PC-9 (cell line): Measurements from ENCODE around the gene USP36. TPM values are rescaled to one million over a fixed set of nuclear protein-coding genes. Genes with fewer than 3 reads are reported as not detected.

ENCODE experiments used
- BruUV-seq: library from RNA; stranded (reverse); fragments of 400-500 nt; replicated peaks from 2 replicates; lab custom pipeline; 2021; lab: Mats Ljungman, UMichigan
- CTCF ChIA-PET: fragments of 300-600 bp; sonication (Branson Sonifier 250); formaldehyde crosslinking; loops from one replicate; lab custom pipeline; 2022; ENCODE audit warnings: antibody characterized with exemption; lab: Charles Lee
- POLR2A ChIA-PET: fragments of 300-600 bp; sonication (Branson Sonifier 250); formaldehyde crosslinking; loops from one replicate; lab custom pipeline; 2022; ENCODE audit warnings: antibody characterized with exemption; ENCODE audit not compliant: unreplicated experiment; lab: Charles Lee
- DNase-seq, 2 experiments: peaks; one replicate each; pipeline versions ENCODE4 v3.0.0 to v3.0.0-alpha.2; 2015 to 2022; ENCODE audit warnings: mixed read lengths in 1 of 2
- H2AFZ ChIP-seq: fragments of 200-600 bp; sonication (generic); 2 replicates; pipeline ENCODE4 v1.8.1; 2017; ENCODE audit warnings: antibody characterized with exemption
- H3F3A ChIP-seq: fragments of 200-600 bp; sonication (generic); 2 replicates; pipeline ENCODE4 v1.8.1; 2017; ENCODE audit warnings: antibody characterized with exemption, mild to moderate bottlenecking, low read depth; ENCODE audit not compliant: insufficient read depth
- H3K27ac ChIP-seq: fragments of 200-600 bp; sonication (generic); 2 replicates; pipeline ENCODE4 v1.6.1; 2016; ENCODE audit warnings: mixed run types
- H3K27me3 ChIP-seq: fragments of 200-600 bp; sonication (generic); 2 replicates; pipeline ENCODE4 v1.6.1; 2016; ENCODE audit warnings: low read depth, mixed run types; ENCODE audit not compliant: insufficient read depth
- H3K36me3 ChIP-seq: fragments of 200-600 bp; sonication (generic); 2 replicates; pipeline ENCODE4 v1.6.1; 2016; ENCODE audit warnings: low read depth, mixed run types
- H3K4me1 ChIP-seq: fragments of 200-600 bp; sonication (generic); replicated peaks from 2 replicates; pipeline ENCODE4 v1.6.1; 2016; ENCODE audit warnings: mixed run types; ENCODE audit not compliant: insufficient read depth
- H3K4me2 ChIP-seq: fragments of 200-600 bp; sonication (generic); 2 replicates; pipeline ENCODE4 v1.6.1; 2017; ENCODE audit warnings: mixed run types
- H3K4me3 ChIP-seq: fragments of 200-600 bp; sonication (generic); 2 replicates; pipeline ENCODE4 v1.6.1; 2016; ENCODE audit warnings: mixed run types
- H3K79me2 ChIP-seq: fragments of 200-600 bp; sonication (generic); 2 replicates; pipeline ENCODE4 v1.6.1; 2017; ENCODE audit warnings: low read depth, mixed run types
- H3K9me2 ChIP-seq: fragments of 200-600 bp; sonication (generic); 2 replicates; pipeline ENCODE4 v1.8.1; 2017; ENCODE audit warnings: mild to moderate bottlenecking; ENCODE audit not compliant: insufficient read depth
- H3K9me3 ChIP-seq: fragments of 200-600 bp; sonication (generic); 2 replicates; pipeline ENCODE4 v1.8.1; 2016; ENCODE audit warnings: low read depth; ENCODE audit not compliant: insufficient read depth
- H4K20me1 ChIP-seq: fragments of 200-600 bp; sonication (generic); 2 replicates; pipeline ENCODE4 v1.8.1; 2017; ENCODE audit not compliant: insufficient read depth
- EZH2 ChIP-seq: fragments of 200-600 bp; sonication (generic); IDR thresholded peaks from 2 replicates; pipeline ENCODE4 v1.8.0; 2017; ENCODE audit warnings: antibody characterized with exemption, low read depth
- intact Hi-C: fragments of 100-400 bp; cut with micrococcal nuclease; formaldehyde crosslinking; loops from one replicate; pipeline ENCODE4 v1.10.0; 2022; ENCODE audit not compliant: unreplicated experiment
- total RNA-seq: library from RNA; stranded (reverse); gene quantifications from 2 replicates; pipeline ENCODE4 v1.2.3, GENCODE V29; 2021
- TF ChIP-seq, protein P1 (sequence below): fragments of 200-600 bp; sonication (generic); conservative IDR thresholded peaks from 2 replicates; pipeline ENCODE4 v1.6.1; 2017; ENCODE audit warnings: mixed run types, antibody characterized with exemption, mild to moderate bottlenecking, moderate library complexity

USP36 gene
- total RNA-seq, 1 experiment from 2014 or later, result 46.2 TPM

DNA sequence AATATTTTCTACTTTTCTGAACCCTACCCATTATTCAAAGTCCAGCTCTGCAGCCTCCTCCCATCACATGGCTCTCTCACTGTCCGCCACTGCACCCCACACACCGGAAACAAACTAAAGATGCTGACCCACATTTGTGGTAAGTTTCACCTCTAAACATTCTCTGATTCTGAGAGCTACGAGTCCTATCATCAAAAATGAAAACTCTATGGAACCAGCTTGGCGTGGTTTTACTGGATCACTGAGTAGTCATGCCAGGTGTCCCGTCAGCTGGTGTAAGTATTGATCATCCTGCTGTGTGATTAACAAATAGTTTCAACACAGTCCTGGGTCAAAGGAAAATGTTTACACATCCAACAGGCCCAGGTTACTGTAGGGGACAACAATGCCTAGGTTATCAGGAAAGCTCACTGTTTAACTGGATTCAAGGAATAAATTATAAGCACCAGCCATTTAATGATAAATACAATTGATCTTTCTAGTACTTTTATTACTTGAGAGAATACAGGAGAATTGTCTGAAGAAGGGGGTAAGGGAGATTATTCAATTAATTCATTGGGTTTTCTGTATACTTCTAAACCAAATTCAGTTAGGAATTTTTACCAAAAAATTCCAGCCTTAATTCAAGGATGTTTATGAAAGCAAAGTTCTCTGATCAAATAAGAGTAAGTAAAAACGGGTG is 92.4 kb downstream of the USP36 start:
- peaks cover 12% of the 10 kb centered on the region; the same call in 1 of the 2 replicates for H3F3A ChIP-seq
- 0 out of 2 replicates have a peak overlapping the region, but pooled peaks have one; percentile 26 for H3K27ac ChIP-seq
- CTCF ChIA-PET, result no interaction called here
- H3K4me3 ChIP-seq, result no peak overlapping the region
- peaks cover 16% of the 10 kb centered on the region for H3K4me1 ChIP-seq
- H4K20me1 ChIP-seq, result no peaks in the 10 kb centered on the region
- no peaks in the 10 kb centered on the region for H3K9me2 ChIP-seq
- POLR2A ChIA-PET, result interaction anchor here (0.7 to 0.8 kb wide), 2 partner anchors 8 to 218 kb away, joined by 4 read pairs; no protein-coding TSS in a partner anchor
- no peak overlapping the region for H2AFZ ChIP-seq
- DNase-seq, result no peak
- peak overlapping the region; percentile 54 for H3K4me2 ChIP-seq
- H3K36me3 ChIP-seq, result no peaks in the 10 kb centered on the region
- no peaks in the 10 kb centered on the region for H3K9me3 ChIP-seq
- H3K79me2 ChIP-seq, result no peaks in the 10 kb centered on the region
- TF ChIP-seq EZH2, result no peak
- TF ChIP-seq, protein P1, sequence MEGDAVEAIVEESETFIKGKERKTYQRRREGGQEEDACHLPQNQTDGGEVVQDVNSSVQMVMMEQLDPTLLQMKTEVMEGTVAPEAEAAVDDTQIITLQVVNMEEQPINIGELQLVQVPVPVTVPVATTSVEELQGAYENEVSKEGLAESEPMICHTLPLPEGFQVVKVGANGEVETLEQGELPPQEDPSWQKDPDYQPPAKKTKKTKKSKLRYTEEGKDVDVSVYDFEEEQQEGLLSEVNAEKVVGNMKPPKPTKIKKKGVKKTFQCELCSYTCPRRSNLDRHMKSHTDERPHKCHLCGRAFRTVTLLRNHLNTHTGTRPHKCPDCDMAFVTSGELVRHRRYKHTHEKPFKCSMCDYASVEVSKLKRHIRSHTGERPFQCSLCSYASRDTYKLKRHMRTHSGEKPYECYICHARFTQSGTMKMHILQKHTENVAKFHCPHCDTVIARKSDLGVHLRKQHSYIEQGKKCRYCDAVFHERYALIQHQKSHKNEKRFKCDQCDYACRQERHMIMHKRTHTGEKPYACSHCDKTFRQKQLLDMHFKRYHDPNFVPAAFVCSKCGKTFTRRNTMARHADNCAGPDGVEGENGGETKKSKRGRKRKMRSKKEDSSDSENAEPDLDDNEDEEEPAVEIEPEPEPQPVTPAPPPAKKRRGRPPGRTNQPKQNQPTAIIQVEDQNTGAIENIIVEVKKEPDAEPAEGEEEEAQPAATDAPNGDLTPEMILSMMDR, result no peak
- intact Hi-C loops, result no loop called here
- no peaks in the 10 kb centered on the region for H3K27me3 ChIP-seq
- no TSS peak for BruUV-seq

GRCh38 chr17:78747488-78747887 is 93.1 kb downstream of the USP36 start:
- Histone ChIP-seq H3K9me3 (no peaks in the 10 kb centered on the region), H3K4me1 (peaks cover 16% of the 10 kb centered on the region), H3F3A (peaks cover 12% of the 10 kb centered on the region; the same call in 1 of the 2 replicates), H3K4me2 (no peak overlapping the region), H3K4me3 (no peak overlapping the region), H3K9me2 (no peaks in the 10 kb centered on the region), H3K27me3 (no peaks in the 10 kb centered on the region), H4K20me1 (no peaks in the 10 kb centered on the region), H3K27ac (no peak overlapping the region), H2AFZ (no peak overlapping the region), H3K79me2 (no peaks in the 10 kb centered on the region), H3K36me3 (no peaks in the 10 kb centered on the region)
- ChIA-PET POLR2A (interaction anchor here (0.7 kb wide), 1 partner anchor 8 kb away, joined by 4 read pairs; no protein-coding TSS in a partner anchor), CTCF (no interaction called here)
- intact Hi-C loops, result no loop called here
- no peak for DNase-seq
- no TSS peak for BruUV-seq
- TF ChIP-seq, protein P1, result no peak
- no peak for TF ChIP-seq EZH2

DNA sequence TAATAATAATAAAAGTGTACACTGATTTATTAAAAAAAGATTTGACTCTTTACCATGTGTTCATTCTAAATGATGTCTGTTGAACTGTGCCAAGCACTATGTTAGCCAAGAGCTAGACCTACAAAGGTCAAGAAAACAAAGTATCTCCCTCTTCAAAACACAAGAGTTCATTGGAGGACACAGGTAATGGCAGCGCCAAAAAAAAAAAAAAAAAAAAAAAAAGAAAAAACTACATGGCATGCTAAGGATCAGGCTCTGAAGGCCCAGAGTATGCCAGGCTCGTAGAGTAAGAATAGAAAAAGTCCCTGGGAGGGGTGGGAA is 93.7 kb downstream of the USP36 start:
- H3K36me3 ChIP-seq, result no peaks in the 10 kb centered on the region
- H3K4me2 ChIP-seq, result no peak overlapping the region
- no peaks in the 10 kb centered on the region for H3K9me3 ChIP-seq
- CTCF ChIA-PET, result interaction anchor here (0.6 to 0.7 kb wide), 2 partner anchors 113 to 138 kb away, joined by 4 to 6 read pairs; no protein-coding TSS in a partner anchor
- H3K27ac ChIP-seq, result no peak overlapping the region
- H3K4me3 ChIP-seq, result no peak overlapping the region
- H4K20me1 ChIP-seq, result no peaks in the 10 kb centered on the region
- no peak for DNase-seq
- H3K4me1 ChIP-seq, result peaks cover 16% of the 10 kb centered on the region
- H3F3A ChIP-seq, result peaks cover 12% of the 10 kb centered on the region; the same call in 1 of the 2 replicates
- no peak overlapping the region for H2AFZ ChIP-seq
- intact Hi-C loops, result no loop called here
- BruUV-seq, result no TSS peak
- H3K79me2 ChIP-seq, result no peaks in the 10 kb centered on the region
- no peaks in the 10 kb centered on the region for H3K9me2 ChIP-seq
- TF ChIP-seq, protein P1, result no peak
- no peak for TF ChIP-seq EZH2
- no peaks in the 10 kb centered on the region for H3K27me3 ChIP-seq
- POLR2A ChIA-PET, result interaction anchor here (0.7 kb wide), 1 partner anchor 11 kb away, joined by 5 read pairs; no protein-coding TSS in a partner anchor
